Liver (tissue), 3 donors: Measurements from ENCODE around the gene GMDS.

ENCODE experiments used
- ATF3 ChIP-seq: IDR thresholded peaks from 2 replicates; pipeline ENCODE4 v1.6.1; 2016; ENCODE audit warnings: antibody characterized with exemption
- CTCF ChIP-seq: fragments of 150-350 bp; IDR thresholded peaks from 2 replicates; pipeline ENCODE4 v1.5.1; 2017; ENCODE audit warnings: improper control_type of control experiment, low read depth, low read length; ENCODE audit not compliant: missing input control
- RAD21 ChIP-seq, 2 donors: IDR thresholded peaks; 2 replicates each; pipeline ENCODE4 v1.6.1; 2016; ENCODE audit warnings: antibody characterized with exemption in 2 of 2, mild to moderate bottlenecking in 2 of 2
- SP1 ChIP-seq: IDR thresholded peaks from 2 replicates; pipeline ENCODE4 v1.6.1; 2018; ENCODE audit warnings: antibody characterized with exemption, mild to moderate bottlenecking
- TAF1 ChIP-seq: conservative IDR thresholded peaks from 2 replicates; pipeline ENCODE4 v1.6.1; 2016; ENCODE audit warnings: antibody characterized with exemption, mild to moderate bottlenecking
- donor health status: healthy.
- donor health status: healthy.

- no peak for TF ChIP-seq RAD21 (IDR thresholded peaks at IDR 0.05)
- TF ChIP-seq CTCF = no peak
- TF ChIP-seq SP1 = no peak
- no peak for TF ChIP-seq ATF3
- TF ChIP-seq TAF1 = no peak
Measured at GRCh38 chr6:2274981-2275891, 29.8 kb upstream of the GMDS start.
